ENCODE data around the gene EDIL3.

The EDIL3 gene

GRCh38 chr5:84125216-84125615, 259.5 kb downstream of the EDIL3 start:
- DNase-seq (ENCODE audit: low read depth): no peak
- no peak overlapping the region for H3K4me3 ChIP-seq (ENCODE audit: low read length)
- TF ChIP-seq, protein P1, sequence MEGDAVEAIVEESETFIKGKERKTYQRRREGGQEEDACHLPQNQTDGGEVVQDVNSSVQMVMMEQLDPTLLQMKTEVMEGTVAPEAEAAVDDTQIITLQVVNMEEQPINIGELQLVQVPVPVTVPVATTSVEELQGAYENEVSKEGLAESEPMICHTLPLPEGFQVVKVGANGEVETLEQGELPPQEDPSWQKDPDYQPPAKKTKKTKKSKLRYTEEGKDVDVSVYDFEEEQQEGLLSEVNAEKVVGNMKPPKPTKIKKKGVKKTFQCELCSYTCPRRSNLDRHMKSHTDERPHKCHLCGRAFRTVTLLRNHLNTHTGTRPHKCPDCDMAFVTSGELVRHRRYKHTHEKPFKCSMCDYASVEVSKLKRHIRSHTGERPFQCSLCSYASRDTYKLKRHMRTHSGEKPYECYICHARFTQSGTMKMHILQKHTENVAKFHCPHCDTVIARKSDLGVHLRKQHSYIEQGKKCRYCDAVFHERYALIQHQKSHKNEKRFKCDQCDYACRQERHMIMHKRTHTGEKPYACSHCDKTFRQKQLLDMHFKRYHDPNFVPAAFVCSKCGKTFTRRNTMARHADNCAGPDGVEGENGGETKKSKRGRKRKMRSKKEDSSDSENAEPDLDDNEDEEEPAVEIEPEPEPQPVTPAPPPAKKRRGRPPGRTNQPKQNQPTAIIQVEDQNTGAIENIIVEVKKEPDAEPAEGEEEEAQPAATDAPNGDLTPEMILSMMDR (IDR thresholded peaks at IDR 0.05; ENCODE audit: insufficient read depth, low read depth, low read length, missing control alignments): no peak

- TF ChIP-seq, protein P1 (IDR thresholded peaks at IDR 0.05; ENCODE audit: insufficient read depth, low read depth, low read length, missing control alignments): no peak
- H3K4me3 ChIP-seq (ENCODE audit: low read length): no peak overlapping the region
Observed at GRCh38 chr5:84119252-84119651, 265.4 kb downstream of the EDIL3 start.

DNA sequence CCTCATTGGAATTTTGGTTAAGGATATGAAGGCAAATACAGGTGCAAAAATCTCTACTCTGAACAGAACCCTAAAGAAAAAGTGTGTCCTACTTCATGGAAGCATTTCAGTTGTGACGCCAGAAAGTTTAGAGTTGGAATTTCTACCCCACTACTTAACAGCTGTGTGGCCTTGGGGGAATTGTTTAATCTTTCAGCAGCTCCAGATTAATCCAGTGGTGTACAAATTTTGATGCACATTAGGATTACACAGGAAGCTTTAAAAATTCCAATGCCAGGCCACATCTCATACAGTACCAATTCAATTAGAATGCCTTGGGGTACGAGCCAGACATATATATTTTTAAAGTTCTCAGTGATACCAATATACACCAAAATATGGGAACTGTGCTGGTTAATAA, 266.1 kb downstream of the EDIL3 start:
- TF ChIP-seq, protein P1 (IDR thresholded peaks at IDR 0.05; ENCODE audit: insufficient read depth, low read depth, low read length, missing control alignments): no peak
- no peak overlapping the region for H3K4me3 ChIP-seq (ENCODE audit: low read length)
- DNase-seq (ENCODE audit: low read depth): no peak

More at GRCh38 chr5:84119252-84119651, 265.4 kb downstream of the EDIL3 start:
- DNase-seq (ENCODE audit: low read depth): no peak

DNA sequence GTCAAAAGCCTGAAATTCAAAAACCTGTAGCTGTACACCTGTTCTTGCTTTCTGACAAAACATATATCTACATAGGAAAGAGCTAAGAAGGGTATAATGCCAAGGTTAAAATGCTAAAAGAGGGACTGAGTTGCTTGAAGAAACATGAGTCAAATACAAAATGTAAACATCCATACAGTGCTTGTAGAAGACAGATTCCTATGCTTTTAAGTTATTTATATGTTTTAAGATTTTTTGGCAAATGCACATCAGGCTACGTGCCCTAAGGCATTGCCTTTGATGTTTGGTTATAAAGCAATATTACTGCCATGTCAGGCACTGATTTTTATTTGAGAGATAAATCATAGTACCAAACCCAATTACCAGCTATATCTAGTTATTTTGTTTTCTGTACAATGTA, 269.0 kb downstream of the EDIL3 start:
- TF ChIP-seq, protein P1 (IDR thresholded peaks at IDR 0.05; ENCODE audit: insufficient read depth, low read depth, low read length, missing control alignments): no peak
- no peak for DNase-seq (ENCODE audit: low read depth)
- H3K4me3 ChIP-seq (ENCODE audit: low read length): no peak overlapping the region

GRCh38 chr5:84113246-84114105, 271.2 kb downstream of the EDIL3 start:
- no peak overlapping the region for H3K4me3 ChIP-seq (ENCODE audit: low read length)
- peak; percentile 55 for DNase-seq (ENCODE audit: low read depth)
- TF ChIP-seq, protein P1 (IDR thresholded peaks at IDR 0.05; ENCODE audit: insufficient read depth, low read depth, low read length, missing control alignments): no peak

- no peak overlapping the region for H3K4me3 ChIP-seq (ENCODE audit: low read length)
- TF ChIP-seq, protein P1 (IDR thresholded peaks at IDR 0.05; ENCODE audit: insufficient read depth, low read depth, low read length, missing control alignments): no peak
- no peak for DNase-seq (ENCODE audit: low read depth)
Observed at GRCh38 chr5:84092738-84093137, 291.9 kb downstream of the EDIL3 start.
